Tibial nerve (tissue), 3 donors: Measurements from ENCODE around the gene TUBA3E.
"Not testable (repeated sequence)": the region's sequence is repeated elsewhere in the genome, so short reads cannot be mapped to it uniquely, and the experiment has no call there.

Experiments used
- POLR2A ChIP-seq, 2 donors: fragments of 450-650 bp; IDR thresholded peaks; one replicate each; pipeline ENCODE4 v1.6.1; 2017; ENCODE audit warnings: antibody characterized with exemption in 2 of 2, mild to moderate bottlenecking in 2 of 2, moderate library complexity in 2 of 2
- TF ChIP-seq, protein P1 (sequence below), 5 experiments: fragments of 200-600 bp in 3 of 5; fragments of 450-650 bp in 2 of 5; sonication (generic) in 3 of 5; IDR thresholded peaks; one replicate each; pipeline ENCODE4 v1.5.1; 2016 to 2019; ENCODE audit warnings: antibody characterized with exemption in 5 of 5, mild to moderate bottlenecking in 3 of 5, moderate library complexity in 2 of 5

GRCh38 chr2:130151145-130151512 is 47.1 kb downstream of the TUBA3E start:
- TF ChIP-seq, protein P1, sequence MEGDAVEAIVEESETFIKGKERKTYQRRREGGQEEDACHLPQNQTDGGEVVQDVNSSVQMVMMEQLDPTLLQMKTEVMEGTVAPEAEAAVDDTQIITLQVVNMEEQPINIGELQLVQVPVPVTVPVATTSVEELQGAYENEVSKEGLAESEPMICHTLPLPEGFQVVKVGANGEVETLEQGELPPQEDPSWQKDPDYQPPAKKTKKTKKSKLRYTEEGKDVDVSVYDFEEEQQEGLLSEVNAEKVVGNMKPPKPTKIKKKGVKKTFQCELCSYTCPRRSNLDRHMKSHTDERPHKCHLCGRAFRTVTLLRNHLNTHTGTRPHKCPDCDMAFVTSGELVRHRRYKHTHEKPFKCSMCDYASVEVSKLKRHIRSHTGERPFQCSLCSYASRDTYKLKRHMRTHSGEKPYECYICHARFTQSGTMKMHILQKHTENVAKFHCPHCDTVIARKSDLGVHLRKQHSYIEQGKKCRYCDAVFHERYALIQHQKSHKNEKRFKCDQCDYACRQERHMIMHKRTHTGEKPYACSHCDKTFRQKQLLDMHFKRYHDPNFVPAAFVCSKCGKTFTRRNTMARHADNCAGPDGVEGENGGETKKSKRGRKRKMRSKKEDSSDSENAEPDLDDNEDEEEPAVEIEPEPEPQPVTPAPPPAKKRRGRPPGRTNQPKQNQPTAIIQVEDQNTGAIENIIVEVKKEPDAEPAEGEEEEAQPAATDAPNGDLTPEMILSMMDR (IDR thresholded peaks at IDR 0.05), result not testable (repeated sequence)
- TF ChIP-seq POLR2A (IDR thresholded peaks at IDR 0.05), result not testable (repeated sequence)
